ENCODE data around the gene YTHDC2.

- TF ChIP-seq, protein P1, sequence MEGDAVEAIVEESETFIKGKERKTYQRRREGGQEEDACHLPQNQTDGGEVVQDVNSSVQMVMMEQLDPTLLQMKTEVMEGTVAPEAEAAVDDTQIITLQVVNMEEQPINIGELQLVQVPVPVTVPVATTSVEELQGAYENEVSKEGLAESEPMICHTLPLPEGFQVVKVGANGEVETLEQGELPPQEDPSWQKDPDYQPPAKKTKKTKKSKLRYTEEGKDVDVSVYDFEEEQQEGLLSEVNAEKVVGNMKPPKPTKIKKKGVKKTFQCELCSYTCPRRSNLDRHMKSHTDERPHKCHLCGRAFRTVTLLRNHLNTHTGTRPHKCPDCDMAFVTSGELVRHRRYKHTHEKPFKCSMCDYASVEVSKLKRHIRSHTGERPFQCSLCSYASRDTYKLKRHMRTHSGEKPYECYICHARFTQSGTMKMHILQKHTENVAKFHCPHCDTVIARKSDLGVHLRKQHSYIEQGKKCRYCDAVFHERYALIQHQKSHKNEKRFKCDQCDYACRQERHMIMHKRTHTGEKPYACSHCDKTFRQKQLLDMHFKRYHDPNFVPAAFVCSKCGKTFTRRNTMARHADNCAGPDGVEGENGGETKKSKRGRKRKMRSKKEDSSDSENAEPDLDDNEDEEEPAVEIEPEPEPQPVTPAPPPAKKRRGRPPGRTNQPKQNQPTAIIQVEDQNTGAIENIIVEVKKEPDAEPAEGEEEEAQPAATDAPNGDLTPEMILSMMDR (IDR thresholded peaks at IDR 0.05) = no peak
- TF ChIP-seq POLR2AphosphoS5 (IDR thresholded peaks at IDR 0.05) = no peak
- TF ChIP-seq POLR2A (IDR thresholded peaks at IDR 0.05) = no peak
Measured at GRCh38 chr5:113474100-113474728, 39.3 kb upstream of the YTHDC2 start.

All from stomach (tissue), 4 donors.